Measurements from ENCODE around the gene ANKRD31.

GRCh38 chr5:75239681-75240080, 3.0 kb upstream of the ANKRD31 start:
- TF ChIP-seq CTCF (IDR thresholded peaks at IDR 0.05) (no peak), EP300 (IDR thresholded peaks at IDR 0.05) (no peak), POLR2A (IDR thresholded peaks at IDR 0.05; ENCODE audit: low read depth) (no peak)

All from esophagus muscularis mucosa (tissue), 4 donors.